Adrenal gland (tissue), 5 donors: ENCODE measurements around the gene SLFNL1.

ENCODE experiments used
- POLR2A ChIP-seq, 2 donors: fragments of 450-650 bp; IDR thresholded peaks; one replicate each; pipeline ENCODE4 v1.6.1; 2017; ENCODE audit warnings: antibody characterized with exemption in 2 of 2, mild to moderate bottlenecking in 2 of 2, moderate library complexity in 1 of 2
- TF ChIP-seq, protein P1 (sequence below), 6 experiments: fragments of 450-650 bp in 4 of 6; fragments of 200-600 bp in 2 of 6; sonication (generic) in 1 of 6; IDR thresholded peaks; 1 replicate in 5 of 6; 2 replicates in 1 of 6; pipeline versions ENCODE4 v1.5.1 to v1.8.0; 2016 to 2021; ENCODE audit warnings: antibody characterized with exemption in 6 of 6, mild to moderate bottlenecking in 2 of 6, moderate library complexity in 1 of 6
- donor health status: DM: no; HTN: no; CAD: no.

- TF ChIP-seq, protein P1, sequence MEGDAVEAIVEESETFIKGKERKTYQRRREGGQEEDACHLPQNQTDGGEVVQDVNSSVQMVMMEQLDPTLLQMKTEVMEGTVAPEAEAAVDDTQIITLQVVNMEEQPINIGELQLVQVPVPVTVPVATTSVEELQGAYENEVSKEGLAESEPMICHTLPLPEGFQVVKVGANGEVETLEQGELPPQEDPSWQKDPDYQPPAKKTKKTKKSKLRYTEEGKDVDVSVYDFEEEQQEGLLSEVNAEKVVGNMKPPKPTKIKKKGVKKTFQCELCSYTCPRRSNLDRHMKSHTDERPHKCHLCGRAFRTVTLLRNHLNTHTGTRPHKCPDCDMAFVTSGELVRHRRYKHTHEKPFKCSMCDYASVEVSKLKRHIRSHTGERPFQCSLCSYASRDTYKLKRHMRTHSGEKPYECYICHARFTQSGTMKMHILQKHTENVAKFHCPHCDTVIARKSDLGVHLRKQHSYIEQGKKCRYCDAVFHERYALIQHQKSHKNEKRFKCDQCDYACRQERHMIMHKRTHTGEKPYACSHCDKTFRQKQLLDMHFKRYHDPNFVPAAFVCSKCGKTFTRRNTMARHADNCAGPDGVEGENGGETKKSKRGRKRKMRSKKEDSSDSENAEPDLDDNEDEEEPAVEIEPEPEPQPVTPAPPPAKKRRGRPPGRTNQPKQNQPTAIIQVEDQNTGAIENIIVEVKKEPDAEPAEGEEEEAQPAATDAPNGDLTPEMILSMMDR (IDR thresholded peaks at IDR 0.05), result no peak
- no peak for TF ChIP-seq POLR2A (IDR thresholded peaks at IDR 0.05)
Observed at GRCh38 chr1:40986956-40987355, 34.6 kb downstream of the SLFNL1 start.
